ENCODE results near the gene CGNL1.

Gene CGNL1

DNA sequence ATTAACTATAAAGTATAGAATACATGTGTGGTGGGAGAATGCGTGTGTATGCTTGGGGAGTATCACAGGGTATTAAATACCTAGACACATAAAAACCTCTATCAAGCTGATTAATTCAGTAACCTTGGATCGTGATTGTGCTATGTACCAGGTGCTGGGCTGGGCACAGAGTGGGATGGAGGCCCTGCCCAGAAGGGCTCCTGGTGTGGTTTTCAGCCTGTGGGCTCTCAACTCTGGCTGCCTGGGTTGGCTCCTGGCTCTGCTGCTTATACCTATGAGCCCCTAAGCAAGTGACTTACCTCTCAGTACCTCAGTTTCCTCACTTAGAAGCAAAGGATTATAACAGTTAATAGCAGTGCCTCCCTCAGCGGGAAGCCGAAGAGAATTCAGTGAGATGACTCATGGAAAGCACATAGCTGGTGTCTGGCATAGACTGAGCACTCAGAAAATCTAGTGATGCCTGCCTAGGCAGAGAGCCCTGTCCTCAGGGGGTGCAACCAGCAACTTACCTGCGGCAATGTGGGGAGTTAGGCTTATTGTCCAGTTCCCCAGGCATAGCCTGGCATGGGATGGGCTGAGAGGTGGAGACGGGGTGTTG is 124.8 kb downstream of the CGNL1 start:
- TF ChIP-seq, protein P1, sequence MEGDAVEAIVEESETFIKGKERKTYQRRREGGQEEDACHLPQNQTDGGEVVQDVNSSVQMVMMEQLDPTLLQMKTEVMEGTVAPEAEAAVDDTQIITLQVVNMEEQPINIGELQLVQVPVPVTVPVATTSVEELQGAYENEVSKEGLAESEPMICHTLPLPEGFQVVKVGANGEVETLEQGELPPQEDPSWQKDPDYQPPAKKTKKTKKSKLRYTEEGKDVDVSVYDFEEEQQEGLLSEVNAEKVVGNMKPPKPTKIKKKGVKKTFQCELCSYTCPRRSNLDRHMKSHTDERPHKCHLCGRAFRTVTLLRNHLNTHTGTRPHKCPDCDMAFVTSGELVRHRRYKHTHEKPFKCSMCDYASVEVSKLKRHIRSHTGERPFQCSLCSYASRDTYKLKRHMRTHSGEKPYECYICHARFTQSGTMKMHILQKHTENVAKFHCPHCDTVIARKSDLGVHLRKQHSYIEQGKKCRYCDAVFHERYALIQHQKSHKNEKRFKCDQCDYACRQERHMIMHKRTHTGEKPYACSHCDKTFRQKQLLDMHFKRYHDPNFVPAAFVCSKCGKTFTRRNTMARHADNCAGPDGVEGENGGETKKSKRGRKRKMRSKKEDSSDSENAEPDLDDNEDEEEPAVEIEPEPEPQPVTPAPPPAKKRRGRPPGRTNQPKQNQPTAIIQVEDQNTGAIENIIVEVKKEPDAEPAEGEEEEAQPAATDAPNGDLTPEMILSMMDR (IDR thresholded peaks at IDR 0.05; ENCODE audit: borderline replicate concordance, control extremely low read depth, extremely low read depth, insufficient read depth, missing control alignments) = no peak
- no peak for DNase-seq (ENCODE audit: low spot score)

DNA sequence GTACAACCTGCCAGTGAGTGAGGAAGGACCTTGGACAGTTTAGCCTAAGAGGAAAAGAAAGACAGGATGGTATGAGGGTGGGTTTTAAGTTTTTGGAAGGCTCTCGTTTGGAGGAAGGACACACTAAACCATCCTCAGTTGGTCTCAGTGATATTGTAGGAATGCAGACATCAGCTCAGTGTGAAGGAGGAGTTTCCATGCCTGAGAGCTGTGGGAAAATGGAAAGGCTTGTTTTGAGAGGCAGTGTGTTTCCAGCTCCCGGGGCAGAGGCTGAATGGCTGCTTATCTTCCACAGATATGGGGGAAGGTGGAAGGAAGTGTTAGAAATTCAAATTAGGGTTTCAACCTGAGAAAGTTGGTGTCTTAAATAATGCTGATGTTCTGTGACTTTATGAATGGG is 125.8 kb downstream of the CGNL1 start:
- no peak for DNase-seq (ENCODE audit: low spot score)
- in situ Hi-C loops (cut with MboI; ENCODE audit: low sequenced_read_pairs, unreplicated experiment) = no loop called here
- TF ChIP-seq, protein P1 (IDR thresholded peaks at IDR 0.05; ENCODE audit: borderline replicate concordance, control extremely low read depth, extremely low read depth, insufficient read depth, missing control alignments) = no peak

More for the DNA sequence above, 124.8 kb downstream of the CGNL1 start:
- in situ Hi-C loops (cut with MboI; ENCODE audit: low sequenced_read_pairs, unreplicated experiment) = no loop called here

DNA sequence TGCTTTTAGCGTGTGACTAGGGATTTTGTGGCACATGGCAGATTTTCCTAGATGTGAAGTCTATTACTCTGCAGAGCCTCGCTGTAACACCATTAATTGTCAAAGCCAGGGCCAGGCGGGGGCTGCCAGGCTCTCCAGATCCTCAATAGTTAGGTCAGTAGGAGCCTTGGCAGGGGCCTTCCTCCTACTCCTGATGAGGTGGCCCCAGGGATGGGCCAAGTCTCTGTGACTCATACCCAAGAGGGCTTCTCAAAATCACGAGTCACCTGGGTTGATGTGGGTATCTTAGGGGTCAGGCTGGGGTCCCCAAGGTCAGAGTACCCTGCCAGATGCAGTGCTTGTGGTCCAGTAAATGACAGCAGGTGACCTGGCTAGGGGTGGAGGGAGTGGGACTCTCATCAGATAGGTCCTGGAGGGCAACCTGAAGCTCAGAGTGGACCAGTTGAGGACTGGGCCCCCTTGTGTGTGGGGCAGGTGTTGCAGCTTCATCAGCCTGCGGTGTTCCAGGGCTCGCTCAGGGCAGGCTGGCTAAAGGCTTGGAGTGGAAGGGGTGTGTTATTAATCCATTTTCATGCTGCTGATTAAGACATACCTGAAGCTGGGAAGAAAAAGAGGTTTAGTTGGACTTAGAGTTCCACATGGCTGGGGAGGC is 126.9 kb downstream of the CGNL1 start:
- in situ Hi-C loops (cut with MboI; ENCODE audit: low sequenced_read_pairs, unreplicated experiment) = no loop called here
- TF ChIP-seq, protein P1 (IDR thresholded peaks at IDR 0.05; ENCODE audit: borderline replicate concordance, control extremely low read depth, extremely low read depth, insufficient read depth, missing control alignments) = no peak
- DNase-seq (ENCODE audit: low spot score) = no peak

DNA sequence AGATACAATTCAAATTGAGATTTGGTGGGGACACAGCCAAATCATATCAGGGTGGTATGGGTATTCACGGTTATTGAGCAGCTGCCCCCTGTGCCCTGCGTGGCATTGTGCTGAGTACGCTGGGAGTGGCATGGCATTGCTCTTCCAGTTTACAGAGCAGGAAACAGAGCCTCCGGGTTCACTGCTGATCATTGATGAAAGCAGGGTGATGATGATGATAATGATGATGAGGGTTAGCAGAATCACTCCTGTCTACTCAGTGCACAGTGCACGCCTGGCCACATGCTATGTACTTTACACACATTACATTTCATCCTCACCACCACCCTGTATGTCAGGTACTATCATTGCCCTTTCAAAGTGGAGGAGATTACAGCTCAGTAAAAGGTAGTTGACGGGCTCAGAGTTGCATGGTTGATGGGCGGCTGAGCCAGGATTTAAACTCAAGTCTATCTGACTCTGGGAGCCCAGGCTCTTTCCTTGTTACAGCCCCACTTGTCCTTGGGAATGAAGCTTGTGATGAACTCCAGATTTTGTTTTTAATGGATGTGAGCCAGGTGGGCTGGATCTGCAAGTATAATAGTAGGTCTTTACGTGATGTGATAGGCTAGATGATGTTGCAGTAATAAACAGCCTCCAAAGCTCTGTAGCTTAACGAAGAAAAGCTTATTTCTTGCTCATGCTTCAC is 127.8 kb downstream of the CGNL1 start:
- no peak for DNase-seq (ENCODE audit: low spot score)
- TF ChIP-seq, protein P1 (IDR thresholded peaks at IDR 0.05; ENCODE audit: borderline replicate concordance, control extremely low read depth, extremely low read depth, insufficient read depth, missing control alignments) = no peak
- in situ Hi-C loops (cut with MboI; ENCODE audit: low sequenced_read_pairs, unreplicated experiment) = no loop called here

DNA sequence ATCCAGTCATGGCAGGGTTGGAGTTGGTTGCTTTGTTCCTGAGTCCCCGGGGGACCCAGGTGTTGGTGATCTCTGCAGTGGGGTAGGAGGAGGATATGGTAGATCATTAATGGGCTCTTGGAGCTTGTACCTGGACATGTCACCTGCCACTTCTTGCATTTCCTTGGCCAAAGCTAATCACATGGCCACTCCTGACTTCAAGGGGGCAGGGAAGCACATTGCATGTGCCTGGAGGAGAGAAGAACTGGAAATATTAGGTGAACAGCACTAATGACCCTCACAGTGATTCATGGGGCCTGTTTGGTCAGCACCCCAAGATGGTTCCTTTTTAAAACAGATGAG is 128.3 kb downstream of the CGNL1 start:
- DNase-seq (ENCODE audit: low spot score) = no peak
- TF ChIP-seq, protein P1 (IDR thresholded peaks at IDR 0.05; ENCODE audit: borderline replicate concordance, control extremely low read depth, extremely low read depth, insufficient read depth, missing control alignments) = no peak
- in situ Hi-C loops (cut with MboI; ENCODE audit: low sequenced_read_pairs, unreplicated experiment) = no loop called here

DNA sequence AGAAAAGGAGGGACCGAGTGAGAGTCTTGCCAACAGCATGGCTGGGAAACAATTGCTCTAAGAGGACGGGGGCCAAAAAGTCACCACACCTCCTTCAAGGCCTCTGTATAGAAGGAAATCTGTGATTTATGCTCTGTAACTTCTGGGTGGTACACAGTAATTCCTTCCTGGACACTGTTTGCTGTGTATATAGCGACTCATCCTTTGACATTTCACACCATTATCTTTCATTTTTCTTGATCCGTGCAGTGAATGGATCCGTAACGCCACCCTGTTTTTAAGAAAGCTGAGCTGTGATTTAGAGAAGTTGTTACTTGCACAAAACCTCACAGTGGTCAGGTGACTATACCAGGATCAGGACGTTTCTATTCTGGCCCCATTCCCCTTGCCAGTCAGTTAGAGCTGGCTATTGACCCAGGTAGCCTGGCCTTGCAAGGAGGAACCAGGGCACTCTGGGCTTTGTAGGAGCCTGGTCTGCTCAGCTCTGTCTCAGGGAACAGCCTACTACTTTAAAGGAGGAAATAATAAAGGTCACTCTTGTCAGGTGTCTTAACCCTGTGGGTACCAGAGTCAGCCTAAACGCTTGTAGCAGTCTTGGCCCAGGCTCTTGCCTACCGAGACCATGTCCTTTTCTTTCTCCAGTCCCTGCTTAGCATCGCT is 128.9 kb downstream of the CGNL1 start:
- TF ChIP-seq, protein P1 (IDR thresholded peaks at IDR 0.05; ENCODE audit: borderline replicate concordance, control extremely low read depth, extremely low read depth, insufficient read depth, missing control alignments) = no peak
- in situ Hi-C loops (cut with MboI; ENCODE audit: low sequenced_read_pairs, unreplicated experiment) = no loop called here
- DNase-seq (ENCODE audit: low spot score) = no peak
